ENCODE results near the gene CTNNA1. TPM values are rescaled to one million over a fixed set of nuclear protein-coding genes. Genes with fewer than 3 reads are reported as not detected.

Gene CTNNA1
- total and polyA plus RNA-seq, 2 donors from 2014 or later = 177 to 463 TPM

DNA sequence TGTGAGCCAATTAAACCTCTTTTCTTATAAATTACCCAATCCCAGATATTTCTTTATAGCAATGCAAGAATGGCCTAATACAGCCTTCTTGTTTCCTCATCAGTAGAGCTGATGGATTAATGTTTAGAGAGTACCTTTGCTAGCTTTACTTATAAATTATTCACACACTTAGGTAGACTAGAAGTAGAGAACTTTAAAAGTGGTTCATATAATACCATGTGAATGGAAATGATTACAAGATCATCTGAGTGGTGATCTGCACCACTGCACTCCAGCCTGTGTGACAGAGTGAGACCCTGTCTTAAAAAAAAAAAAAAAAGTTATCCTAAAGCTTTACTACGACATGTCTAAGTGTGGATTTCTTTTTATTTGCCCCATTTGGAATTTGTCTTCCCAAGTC lies 145.1 kb downstream of the CTNNA1 start:
- DNase-seq = peak in 1 of 5 donors; percentile 19
- Histone ChIP-seq H3K27me3 (ENCODE audit: control insufficient read depth, insufficient read depth, low read length) (no peaks in the 10 kb centered on the region), H3K36me3 (ENCODE audit: control insufficient read depth in 2 of 3, insufficient read depth in 3 of 3, low read length in 3 of 3) (no peaks in the 10 kb centered on the region), H3K4me1 (ENCODE audit: control insufficient read depth in 2 of 3, insufficient read depth in 2 of 3, low read depth in 1 of 3, low read length in 3 of 3) (peaks cover 0 to 12% (median 0%) of the 10 kb centered on the region in 3 donors), H3K9ac (ENCODE audit: low read length in 3 of 3) (no peak overlapping the region), H3K4me3 (ENCODE audit: low read length in 3 of 3) (no peak overlapping the region), H3K27ac (ENCODE audit: low read depth in 2 of 2, low read length in 2 of 2) (no peak overlapping the region), H3K9me3 (ENCODE audit: control insufficient read depth in 2 of 3, insufficient read depth in 1 of 3, low read length in 3 of 3) (no peaks in the 10 kb centered on the region)
- TF ChIP-seq, protein P1, sequence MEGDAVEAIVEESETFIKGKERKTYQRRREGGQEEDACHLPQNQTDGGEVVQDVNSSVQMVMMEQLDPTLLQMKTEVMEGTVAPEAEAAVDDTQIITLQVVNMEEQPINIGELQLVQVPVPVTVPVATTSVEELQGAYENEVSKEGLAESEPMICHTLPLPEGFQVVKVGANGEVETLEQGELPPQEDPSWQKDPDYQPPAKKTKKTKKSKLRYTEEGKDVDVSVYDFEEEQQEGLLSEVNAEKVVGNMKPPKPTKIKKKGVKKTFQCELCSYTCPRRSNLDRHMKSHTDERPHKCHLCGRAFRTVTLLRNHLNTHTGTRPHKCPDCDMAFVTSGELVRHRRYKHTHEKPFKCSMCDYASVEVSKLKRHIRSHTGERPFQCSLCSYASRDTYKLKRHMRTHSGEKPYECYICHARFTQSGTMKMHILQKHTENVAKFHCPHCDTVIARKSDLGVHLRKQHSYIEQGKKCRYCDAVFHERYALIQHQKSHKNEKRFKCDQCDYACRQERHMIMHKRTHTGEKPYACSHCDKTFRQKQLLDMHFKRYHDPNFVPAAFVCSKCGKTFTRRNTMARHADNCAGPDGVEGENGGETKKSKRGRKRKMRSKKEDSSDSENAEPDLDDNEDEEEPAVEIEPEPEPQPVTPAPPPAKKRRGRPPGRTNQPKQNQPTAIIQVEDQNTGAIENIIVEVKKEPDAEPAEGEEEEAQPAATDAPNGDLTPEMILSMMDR (IDR thresholded peaks at IDR 0.05; ENCODE audit: borderline replicate concordance, extremely low read depth, insufficient read depth) = no peak
- FAIRE-seq = no peak
- intact Hi-C loops (cut with DNase I) = no loop called here

DNA sequence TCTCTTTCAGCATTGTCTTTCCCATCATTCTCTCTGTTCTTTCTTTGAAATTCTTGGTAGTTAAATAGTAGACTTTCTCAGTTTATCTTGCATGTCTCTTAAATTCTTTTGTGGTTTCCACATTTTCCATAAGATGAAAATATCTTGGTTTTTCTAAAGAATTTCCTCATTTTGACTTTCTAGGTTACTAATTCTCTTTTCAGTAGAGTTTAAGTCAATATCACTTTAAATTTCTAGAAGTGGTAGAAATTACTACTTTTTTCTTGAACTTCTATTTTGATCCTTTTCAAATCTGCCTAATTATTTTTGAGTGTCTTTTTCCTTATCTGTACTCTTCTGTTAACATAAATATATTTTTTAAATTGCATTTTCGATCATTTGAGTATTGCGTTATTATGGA lies 145.5 kb downstream of the CTNNA1 start:
- FAIRE-seq = peak; percentile 50
- intact Hi-C loops (cut with DNase I) = no loop called here

DNA sequence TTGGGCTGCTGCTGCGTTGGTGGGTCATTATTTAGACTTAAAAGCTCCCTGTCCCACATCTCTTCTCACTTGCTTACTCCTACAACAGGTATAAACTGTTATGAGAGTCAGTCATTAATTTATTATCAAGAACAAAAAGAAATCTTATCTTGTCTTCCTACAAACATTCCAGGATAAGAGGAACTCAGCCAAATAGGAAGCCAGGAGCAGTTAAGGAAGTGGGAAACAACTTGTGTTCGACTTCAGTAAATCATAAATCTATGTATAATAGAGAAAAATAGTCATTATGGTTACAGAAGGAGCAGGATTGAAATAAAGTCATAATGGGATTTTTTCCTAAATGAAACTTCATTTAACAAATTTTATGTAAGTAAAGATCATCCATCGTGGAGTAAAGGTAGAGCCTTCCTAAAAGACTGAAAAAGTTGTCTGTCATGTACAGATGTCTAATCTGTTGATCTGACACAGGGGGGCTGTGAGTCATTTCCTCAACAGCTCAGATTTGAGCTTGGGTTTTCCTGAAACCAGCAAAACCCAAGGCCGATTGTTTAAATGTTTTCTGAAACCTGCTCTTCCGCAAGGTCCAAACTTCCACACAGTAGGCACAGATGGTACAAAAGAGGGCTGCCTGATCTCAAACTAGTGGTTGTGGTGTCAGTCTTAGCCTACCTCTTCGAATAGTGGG lies 147.2 kb downstream of the CTNNA1 start:
- no peaks in the 10 kb centered on the region for H3K9me3 ChIP-seq (ENCODE audit: control insufficient read depth in 2 of 3, insufficient read depth in 1 of 3, low read length in 3 of 3)
- no peak overlapping the region for H3K27ac ChIP-seq (ENCODE audit: low read depth in 2 of 2, low read length in 2 of 2)
- H3K36me3 ChIP-seq (ENCODE audit: control insufficient read depth in 2 of 3, insufficient read depth in 3 of 3, low read length in 3 of 3) = peaks cover 0 to 5% (median 0%) of the 10 kb centered on the region in 3 donors
- no peak overlapping the region for H3K4me3 ChIP-seq (ENCODE audit: low read length in 3 of 3)
- H3K27me3 ChIP-seq (ENCODE audit: control insufficient read depth, insufficient read depth, low read length) = no peaks in the 10 kb centered on the region
- DNase-seq (no peak), FAIRE-seq (peak; percentile 41)
- TF ChIP-seq, protein P1 (IDR thresholded peaks at IDR 0.05; ENCODE audit: borderline replicate concordance, extremely low read depth, insufficient read depth) = no peak
- intact Hi-C loops (cut with DNase I) = no loop called here
- peaks cover 0 to 12% (median 0%) of the 10 kb centered on the region in 3 donors for H3K4me1 ChIP-seq (ENCODE audit: control insufficient read depth in 2 of 3, insufficient read depth in 2 of 3, low read depth in 1 of 3, low read length in 3 of 3)
- no peak overlapping the region for H3K9ac ChIP-seq (ENCODE audit: low read length in 3 of 3)

More for the DNA sequence above, 145.5 kb downstream of the CTNNA1 start:
- H3K27ac ChIP-seq (ENCODE audit: low read depth in 2 of 2, low read length in 2 of 2) = no peak overlapping the region
- H3K27me3 ChIP-seq (ENCODE audit: control insufficient read depth, insufficient read depth, low read length) = no peaks in the 10 kb centered on the region
- H3K36me3 ChIP-seq (ENCODE audit: control insufficient read depth in 2 of 3, insufficient read depth in 3 of 3, low read length in 3 of 3) = peaks cover 0 to under 1% (median 0%) of the 10 kb centered on the region in 3 donors
- no peak for DNase-seq
- no peak overlapping the region for H3K4me3 ChIP-seq (ENCODE audit: low read length in 3 of 3)
- no peaks in the 10 kb centered on the region for H3K9me3 ChIP-seq (ENCODE audit: control insufficient read depth in 2 of 3, insufficient read depth in 1 of 3, low read length in 3 of 3)
- H3K4me1 ChIP-seq (ENCODE audit: control insufficient read depth in 2 of 3, insufficient read depth in 2 of 3, low read depth in 1 of 3, low read length in 3 of 3) = peaks cover 0 to 12% (median 0%) of the 10 kb centered on the region in 3 donors
- no peak overlapping the region for H3K9ac ChIP-seq (ENCODE audit: low read length in 3 of 3)
- TF ChIP-seq, protein P1 (IDR thresholded peaks at IDR 0.05; ENCODE audit: borderline replicate concordance, extremely low read depth, insufficient read depth) = no peak

Data from kidney (tissue), 14 donors.